ENCODE results near the gene SLC20A1.

- TF ChIP-seq POLR2A (IDR thresholded peaks at IDR 0.05) (no peak), CTCF (IDR thresholded peaks at IDR 0.05) (no peak)
Measured at GRCh38 chr2:112706170-112706664, 60.5 kb downstream of the SLC20A1 start.

All from uterus (tissue), 2 donors.